GM19238 (cell line): ENCODE results near the gene DNAH11.
"Not testable (repeated sequence)": the region's sequence is repeated elsewhere in the genome, so short reads cannot be mapped to it uniquely, and the experiment has no call there.

ENCODE experiments used
- DNase-seq: peaks from one replicate; pipeline ENCODE4 v3.0.0; 2011; ENCODE audit warnings: low spot score; ENCODE audit not compliant: insufficient read length

Gene DNAH11

GRCh38 chr7:21704359-21704758, 161.5 kb downstream of the DNAH11 start:
- no peak for DNase-seq

- no peak for DNase-seq
Observed at GRCh38 chr7:21706131-21706530, 163.3 kb downstream of the DNAH11 start.

GRCh38 chr7:21707566-21707965, 164.7 kb downstream of the DNAH11 start:
- no peak for DNase-seq

- no peak for DNase-seq
Observed at GRCh38 chr7:21708096-21708495, 165.3 kb downstream of the DNAH11 start.

- DNase-seq: no peak
Observed at GRCh38 chr7:21717323-21717722, 174.5 kb downstream of the DNAH11 start.

- DNase-seq: no peak
Observed at GRCh38 chr7:21718391-21718790, 175.6 kb downstream of the DNAH11 start.

GRCh38 chr7:21719846-21720245, 177.0 kb downstream of the DNAH11 start:
- DNase-seq: no peak

- DNase-seq: no peak
Observed at GRCh38 chr7:21722371-21722770, 179.5 kb downstream of the DNAH11 start.

GRCh38 chr7:21724562-21724961, 181.7 kb downstream of the DNAH11 start:
- DNase-seq: no peak

- no peak for DNase-seq
Observed at GRCh38 chr7:21730399-21730798, 187.6 kb downstream of the DNAH11 start.

- DNase-seq: no peak
Observed at GRCh38 chr7:21731977-21732376, 189.1 kb downstream of the DNAH11 start.

GRCh38 chr7:21732956-21733355, 190.1 kb downstream of the DNAH11 start:
- not testable (repeated sequence) for DNase-seq

GRCh38 chr7:21733837-21734236, 191.0 kb downstream of the DNAH11 start:
- DNase-seq: no peak

- DNase-seq: no peak
Observed at GRCh38 chr7:21743493-21743892, 200.7 kb downstream of the DNAH11 start.

- no peak for DNase-seq
Observed at GRCh38 chr7:21746949-21747348, 204.1 kb downstream of the DNAH11 start.

- DNase-seq: no peak
Observed at GRCh38 chr7:21747806-21748205, 205.0 kb downstream of the DNAH11 start.

- no peak for DNase-seq
Observed at GRCh38 chr7:21749378-21749777, 206.5 kb downstream of the DNAH11 start.

- DNase-seq: no peak
Observed at GRCh38 chr7:21753071-21753470, 210.2 kb downstream of the DNAH11 start.

- no peak for DNase-seq
Observed at GRCh38 chr7:21754963-21755362, 212.1 kb downstream of the DNAH11 start.

- DNase-seq: no peak
Observed at GRCh38 chr7:21757537-21758282, 214.9 kb downstream of the DNAH11 start.

- no peak for DNase-seq
Observed at GRCh38 chr7:21758286-21758685, 215.4 kb downstream of the DNAH11 start.

- no peak for DNase-seq
Observed at GRCh38 chr7:21762469-21762868, 219.6 kb downstream of the DNAH11 start.

GRCh38 chr7:21763818-21764217, 221.0 kb downstream of the DNAH11 start:
- DNase-seq: no peak

GRCh38 chr7:21766218-21766617, 223.4 kb downstream of the DNAH11 start:
- DNase-seq: no peak
